Activated T-helper 1 cell treated with Interleukin-2 at 50 U/mL for 16 hours (primary cell): ENCODE measurements around the gene GSE1.

Source experiments
- DNase-seq: peaks from one replicate; pipeline ENCODE4 v3.0.0-alpha.2; 2020; ENCODE audit warnings: low read depth

Gene GSE1

DNA sequence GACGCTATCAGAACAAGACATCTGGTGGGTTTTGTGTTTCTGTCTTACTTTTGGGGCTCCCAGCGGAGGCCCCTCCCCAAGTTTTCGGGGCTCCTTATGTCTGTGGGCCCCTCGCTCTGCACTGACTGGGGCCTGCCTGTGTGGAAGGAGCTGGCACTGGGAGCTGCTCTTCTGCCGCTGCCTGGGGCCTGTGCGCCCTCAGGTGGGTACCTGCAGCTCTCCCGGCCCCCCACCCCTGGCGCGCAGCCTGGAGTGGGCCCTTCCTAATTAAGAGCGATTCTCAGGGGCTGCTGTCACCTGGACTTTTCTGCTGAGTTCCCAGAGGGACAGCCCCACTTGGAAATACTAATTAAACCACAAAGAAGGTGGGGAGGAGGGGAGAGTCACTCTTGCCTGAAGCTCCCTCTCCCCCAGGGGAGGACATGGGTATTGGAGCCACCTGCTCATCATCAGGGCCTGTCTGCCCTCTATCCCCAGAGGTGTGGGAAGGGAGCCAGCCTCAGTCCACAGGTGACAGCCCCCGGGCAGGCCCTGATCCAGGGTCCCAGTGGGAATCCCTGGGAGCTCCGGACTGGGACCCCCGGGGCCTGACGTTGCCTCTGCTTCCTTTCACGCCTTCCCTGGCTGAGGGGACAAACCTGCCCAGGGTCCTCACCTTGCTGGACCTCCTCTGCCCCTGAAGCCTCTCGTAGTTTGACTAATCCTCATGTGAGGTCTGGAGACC is 36.5 kb downstream of the GSE1 start:
- DNase-seq: no peak

DNA sequence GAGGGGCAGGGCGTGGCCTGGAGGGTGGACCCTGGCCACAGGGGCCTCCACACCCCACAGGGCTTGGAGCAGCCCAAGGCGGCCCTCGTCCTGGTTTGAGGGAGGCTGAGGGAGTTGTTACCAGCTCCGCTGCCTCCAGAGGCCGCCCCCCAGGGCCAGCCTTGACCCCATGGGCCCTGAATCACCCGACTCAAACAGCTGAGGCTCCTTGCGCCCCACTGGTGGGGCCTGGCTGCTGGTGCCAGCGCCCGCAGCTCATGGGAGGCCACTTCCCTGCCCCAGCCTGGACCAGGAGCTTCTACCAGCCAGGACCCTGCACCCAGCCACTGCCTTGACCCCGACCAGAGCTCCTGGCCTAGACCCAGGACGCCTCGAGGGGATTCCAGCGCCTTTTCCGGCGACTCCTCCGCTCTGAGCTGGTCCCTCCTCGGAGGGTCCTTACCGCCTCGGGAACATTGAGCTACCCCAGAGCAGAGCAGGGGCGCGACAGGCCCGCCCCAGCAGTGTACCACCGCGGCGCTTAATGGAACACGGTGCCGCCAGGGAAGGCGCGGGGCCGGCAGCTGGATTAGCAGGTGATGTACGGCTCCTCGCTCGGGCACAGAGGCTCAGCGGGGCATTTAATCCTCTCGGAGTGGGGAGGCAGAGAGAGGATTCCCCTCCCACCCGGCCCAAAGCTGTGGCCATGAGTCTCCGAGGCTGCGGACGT is 37.2 kb downstream of the GSE1 start:
- DNase-seq: no peak

DNA sequence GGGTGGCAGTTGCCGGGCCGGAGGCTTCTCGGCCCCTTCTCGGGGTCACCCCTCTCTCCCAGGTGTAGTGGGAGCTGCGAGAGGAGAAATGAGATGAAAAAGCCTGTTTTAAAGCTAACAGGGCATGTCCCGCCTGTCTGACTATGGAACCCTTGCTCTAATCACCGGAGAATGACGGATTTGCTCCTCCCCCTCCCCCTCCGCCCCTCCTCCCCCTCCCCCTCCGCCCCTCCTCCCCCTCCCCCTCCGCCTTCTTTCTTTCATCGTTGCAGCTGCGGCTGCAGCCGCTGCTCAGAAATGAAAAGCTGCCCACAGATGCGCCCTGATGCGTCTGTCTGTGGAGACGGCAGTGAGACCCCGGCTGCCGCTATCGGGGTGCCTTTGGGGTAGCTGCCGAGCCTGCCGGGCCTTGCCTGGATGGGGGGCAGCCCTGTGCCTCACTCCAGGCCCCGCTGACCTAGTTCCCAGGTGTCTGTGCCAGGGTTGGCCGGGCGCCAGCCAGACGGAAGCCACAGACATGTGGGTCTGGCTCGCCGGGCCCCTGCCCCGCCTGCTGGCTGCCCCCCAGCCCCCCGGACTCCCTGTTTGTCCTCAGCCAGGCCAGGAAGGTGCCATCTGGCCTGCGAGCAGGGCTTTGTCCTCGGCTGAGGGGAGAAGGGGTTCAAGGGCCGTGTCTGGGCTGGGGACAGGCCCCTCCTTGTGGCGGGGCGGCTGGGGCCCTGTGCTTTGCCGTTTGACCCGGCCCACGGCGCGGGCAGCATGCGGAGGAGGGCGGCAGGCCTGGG is 37.9 kb downstream of the GSE1 start:
- DNase-seq: no peak

DNA sequence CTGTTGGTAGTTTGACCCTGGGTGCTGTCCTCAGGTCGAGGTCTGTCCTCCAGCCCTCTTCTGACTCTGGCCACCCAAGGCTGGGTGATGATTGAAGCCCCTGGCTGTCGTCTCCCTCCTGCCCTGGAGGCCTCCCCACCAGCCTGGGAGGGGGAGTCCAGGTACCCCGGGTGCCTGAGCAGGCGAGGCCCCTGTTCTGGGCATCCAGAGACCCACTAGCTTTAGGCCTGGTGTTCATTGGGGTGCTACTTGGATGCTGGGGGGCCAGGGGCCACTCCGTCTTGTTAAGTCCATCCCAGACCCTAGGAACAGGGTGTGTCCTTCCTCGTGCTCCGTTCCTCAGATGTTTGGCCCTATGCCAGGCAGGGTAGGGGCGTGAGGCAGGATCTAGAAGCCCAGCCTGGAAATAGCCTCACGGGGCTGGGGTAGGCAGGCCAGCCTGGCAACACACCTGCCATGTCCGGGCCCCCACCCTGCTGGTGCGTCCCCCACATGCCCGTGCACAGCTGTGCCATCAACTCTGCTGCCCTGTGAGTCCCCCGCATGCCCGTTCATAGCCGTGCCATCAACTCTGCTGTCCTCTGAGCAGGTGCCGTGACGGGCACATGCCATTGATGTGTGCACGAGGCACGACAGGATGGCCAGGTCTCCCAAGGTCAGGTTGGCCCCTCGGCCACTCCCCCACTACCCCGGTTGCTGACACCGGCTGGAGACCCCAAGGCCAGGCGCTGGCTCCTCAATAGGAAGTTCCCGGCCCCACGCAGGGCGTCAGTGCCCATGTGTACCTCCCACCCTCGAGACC is 38.7 kb downstream of the GSE1 start:
- DNase-seq: no peak

DNA sequence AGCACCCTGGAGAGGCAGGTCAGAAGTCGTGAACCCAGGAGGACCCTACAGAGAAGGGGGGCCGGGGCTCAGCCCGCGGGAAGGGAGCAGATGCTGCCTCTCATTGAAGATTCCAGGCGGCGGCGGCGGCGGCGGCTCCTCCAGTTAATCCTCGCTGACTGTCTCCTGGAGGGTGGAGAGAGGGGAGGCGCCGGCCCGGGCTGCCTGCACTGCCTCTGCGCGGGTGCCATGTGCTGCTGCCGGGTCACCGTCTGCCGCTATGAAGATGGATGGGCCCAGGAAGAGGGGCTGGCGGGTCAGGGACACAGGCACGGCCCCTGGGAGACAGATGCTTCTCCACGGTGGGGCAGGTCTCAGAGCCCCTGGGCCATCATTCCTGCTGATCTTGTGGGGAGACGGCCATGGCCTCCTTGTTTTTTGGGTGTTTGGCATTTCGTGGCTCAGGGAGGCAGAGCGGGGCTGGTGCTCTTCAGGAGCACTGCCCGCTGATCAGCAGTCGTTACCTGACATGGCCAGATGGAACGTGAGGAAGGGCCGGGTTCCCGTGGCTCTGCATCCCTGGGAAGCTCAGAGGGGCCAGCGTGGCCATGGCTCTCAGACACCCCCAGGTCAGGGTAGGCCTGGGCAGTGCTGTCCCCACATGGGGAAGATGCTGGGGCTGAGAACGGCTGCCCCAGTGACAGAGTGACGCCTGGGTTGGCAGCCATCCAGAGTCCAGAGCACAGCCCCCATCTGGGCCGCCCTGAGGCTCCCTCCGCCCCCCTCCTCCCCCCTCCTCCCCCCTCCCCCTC is 39.5 kb downstream of the GSE1 start:
- no peak for DNase-seq

DNA sequence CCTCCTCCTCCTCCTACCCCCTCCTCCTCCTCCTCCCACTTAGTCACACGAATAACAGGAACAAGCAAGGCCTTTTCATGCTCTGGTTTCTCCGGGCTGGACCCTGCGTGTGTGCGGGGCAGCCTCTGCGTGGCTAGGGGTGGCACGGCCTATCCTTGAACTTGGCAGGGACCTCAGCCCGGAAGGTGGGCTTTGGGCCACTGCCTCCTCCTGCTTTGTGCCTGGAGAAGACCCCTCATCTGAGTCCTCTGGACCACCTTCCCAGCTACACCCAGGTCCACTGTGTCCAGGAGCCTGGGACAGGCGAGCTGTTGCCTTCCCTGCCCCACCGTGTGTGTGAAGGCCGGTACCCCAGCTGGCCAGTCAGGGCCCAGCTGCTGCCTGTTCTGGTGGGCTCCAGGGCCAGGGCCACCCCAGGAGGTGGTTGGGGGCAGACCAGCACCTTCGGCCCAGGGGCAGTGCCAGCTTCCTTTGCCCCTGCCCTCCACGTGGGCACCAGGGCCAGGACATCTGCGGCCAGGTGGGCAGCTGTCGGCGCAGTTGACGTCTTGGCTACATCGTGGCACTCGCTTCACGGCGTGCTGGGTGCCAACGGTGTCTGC is 40.3 kb downstream of the GSE1 start:
- no peak for DNase-seq

DNA sequence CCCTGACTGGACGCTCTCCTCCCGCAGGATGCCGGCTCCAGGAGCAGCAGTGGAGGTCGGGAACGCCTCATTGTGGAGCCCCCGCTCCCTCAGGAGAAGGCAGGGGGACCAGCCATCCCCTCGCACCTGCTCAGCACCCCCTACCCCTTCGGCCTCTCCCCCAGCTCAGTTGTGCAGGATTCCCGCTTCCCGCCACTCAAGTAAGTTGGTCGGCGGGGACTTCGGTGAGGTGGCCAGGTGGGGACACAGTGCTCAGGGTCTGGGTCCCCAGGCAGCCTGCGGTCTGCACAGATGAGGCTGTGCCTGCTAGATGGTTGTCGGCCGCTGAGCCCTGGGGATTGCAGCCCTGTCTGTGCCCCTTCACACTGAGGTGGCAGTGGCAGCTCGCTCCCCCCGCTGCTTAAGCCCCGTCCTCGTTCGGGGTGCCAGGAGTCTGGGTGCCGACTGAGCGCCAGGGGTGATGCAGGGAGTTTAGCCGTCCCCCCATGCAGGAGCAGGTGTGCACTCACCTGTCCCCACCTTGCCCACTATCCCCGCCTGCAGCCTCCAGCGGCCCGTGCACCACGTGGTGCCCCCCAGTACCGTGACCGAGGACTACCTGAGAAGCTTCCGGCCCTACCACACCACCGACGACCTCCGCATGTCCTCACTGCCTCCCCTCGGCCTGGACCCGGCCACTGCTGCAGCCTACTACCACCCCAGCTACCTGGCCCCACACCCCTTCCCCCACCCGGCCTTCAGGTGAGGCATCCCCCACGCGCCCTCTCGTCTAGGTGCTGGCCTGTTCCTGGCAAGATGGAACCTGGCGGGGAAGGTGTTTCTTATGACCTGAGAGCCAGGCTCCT is 41.4 kb downstream of the GSE1 start:
- no peak for DNase-seq

DNA sequence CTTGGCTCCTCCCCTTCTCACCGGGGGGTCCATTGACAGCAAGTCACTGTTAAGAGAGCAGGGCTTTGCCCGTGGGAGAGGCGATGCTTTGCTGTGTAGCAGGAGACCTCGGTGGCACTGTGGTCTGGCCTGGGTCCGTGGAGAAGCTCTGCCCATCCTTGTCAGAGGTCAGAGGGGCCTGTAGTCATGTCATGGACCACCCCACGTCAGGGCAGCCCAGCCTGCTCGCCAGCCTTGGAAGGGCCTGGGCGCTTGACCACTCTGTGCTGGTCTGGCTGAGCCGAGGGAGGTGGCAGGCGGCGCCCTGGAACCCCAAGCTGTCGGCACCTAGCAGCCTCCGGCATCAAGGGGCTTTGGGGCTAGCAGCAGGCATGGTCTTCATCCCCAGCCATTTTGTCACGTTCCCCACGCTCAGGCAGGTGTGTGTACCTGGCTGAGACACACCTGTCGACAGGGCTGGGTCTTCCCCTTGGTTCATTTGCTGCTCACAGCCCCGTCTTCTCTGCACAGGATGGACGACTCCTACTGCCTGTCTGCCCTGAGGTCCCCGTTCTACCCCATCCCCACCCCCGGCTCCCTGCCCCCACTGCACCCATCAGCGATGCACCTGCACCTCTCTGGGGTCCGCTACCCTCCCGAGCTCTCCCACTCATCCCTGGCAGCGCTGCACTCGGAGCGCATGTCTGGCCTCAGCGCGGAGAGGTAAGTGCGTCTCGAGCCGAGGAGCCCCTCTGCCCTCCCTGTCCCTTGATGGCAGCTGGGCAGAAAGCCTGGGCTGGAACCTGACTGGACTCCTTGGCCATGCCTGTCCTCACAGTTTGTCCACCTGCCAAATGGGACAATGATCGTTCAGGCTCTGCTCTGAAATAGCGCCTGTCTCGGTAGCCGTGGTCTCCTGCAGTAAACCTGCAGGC is 42.4 kb downstream of the GSE1 start:
- no peak for DNase-seq

DNA sequence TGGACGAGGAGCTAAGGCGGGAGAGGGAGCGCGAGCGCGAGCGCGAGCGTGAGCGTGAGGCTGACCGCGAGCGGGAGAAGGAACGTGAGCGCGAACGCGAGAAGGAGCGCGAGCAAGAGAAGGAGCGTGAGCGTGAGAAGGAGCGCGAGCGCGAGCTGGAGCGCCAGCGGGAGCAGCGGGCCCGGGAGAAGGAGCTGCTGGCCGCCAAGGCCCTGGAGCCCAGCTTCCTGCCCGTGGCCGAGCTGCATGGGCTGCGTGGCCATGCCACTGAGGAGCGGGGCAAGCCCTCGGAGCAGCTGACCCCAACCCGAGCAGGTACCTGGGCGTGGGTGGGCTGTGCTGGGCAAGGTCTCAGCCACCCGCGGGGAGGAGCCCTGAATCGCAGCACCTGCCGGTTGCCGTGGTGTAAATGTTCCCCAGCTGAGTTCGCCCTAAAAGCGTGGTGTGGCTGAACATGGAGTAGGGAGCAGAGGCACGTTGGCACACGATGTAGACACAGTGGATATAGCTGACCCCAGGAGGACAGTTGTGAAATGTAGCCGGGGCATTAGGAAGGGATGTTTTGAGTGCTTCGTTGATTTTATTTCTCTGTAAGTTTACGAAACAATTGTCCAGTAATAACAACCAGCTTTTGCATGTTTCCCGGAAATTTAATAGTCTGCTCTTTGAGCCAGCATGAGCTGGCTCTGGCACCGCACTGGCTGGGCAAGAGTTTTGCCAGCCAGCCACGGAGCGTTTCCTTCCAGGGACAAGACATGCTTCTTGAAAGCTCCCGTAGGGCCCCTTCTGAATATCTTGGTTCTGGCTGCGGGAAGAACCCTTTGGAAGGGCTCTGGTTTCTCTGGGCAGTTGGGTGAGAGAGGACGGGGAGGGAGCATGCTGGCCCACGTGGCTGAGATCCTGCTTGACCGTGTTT is 43.5 kb downstream of the GSE1 start:
- DNase-seq: no peak

DNA sequence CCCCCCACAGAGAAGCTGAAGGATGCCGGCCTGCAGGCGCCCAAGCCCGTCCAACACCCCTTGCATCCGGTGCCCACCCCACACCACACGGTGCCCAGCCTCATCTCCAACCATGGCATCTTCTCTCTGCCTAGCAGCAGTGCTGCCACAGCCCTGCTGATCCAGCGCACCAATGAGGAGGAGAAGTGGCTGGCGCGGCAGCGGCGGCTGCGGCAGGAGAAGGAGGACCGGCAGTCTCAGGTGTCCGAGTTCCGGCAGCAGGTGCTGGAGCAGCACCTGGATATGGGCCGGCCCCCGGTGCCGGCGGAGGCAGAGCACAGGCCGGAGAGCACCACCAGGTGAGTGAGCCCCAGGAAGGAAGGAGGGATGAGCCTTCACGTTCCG is 44.1 kb downstream of the GSE1 start:
- DNase-seq: no peak

DNA sequence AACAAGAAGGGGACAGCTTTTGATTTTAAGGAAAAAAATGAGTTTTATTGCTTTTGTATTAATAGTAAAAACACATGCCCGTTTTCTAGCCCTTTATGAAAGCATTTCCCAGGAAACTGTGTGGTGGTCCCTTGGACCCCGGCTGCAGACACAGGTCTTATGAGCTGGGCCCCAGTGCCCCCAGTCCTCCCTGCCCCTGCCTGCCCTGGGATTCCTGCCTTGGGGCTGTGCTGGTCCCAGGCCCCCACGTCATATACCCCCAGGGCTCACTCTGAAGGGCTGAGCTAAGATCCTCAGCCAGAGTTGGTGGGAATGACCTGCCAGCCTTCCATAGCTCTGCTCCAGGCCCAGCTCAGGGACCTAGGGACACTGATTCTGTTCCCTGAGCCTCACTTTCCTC is 44.9 kb downstream of the GSE1 start:
- no peak for DNase-seq

DNA sequence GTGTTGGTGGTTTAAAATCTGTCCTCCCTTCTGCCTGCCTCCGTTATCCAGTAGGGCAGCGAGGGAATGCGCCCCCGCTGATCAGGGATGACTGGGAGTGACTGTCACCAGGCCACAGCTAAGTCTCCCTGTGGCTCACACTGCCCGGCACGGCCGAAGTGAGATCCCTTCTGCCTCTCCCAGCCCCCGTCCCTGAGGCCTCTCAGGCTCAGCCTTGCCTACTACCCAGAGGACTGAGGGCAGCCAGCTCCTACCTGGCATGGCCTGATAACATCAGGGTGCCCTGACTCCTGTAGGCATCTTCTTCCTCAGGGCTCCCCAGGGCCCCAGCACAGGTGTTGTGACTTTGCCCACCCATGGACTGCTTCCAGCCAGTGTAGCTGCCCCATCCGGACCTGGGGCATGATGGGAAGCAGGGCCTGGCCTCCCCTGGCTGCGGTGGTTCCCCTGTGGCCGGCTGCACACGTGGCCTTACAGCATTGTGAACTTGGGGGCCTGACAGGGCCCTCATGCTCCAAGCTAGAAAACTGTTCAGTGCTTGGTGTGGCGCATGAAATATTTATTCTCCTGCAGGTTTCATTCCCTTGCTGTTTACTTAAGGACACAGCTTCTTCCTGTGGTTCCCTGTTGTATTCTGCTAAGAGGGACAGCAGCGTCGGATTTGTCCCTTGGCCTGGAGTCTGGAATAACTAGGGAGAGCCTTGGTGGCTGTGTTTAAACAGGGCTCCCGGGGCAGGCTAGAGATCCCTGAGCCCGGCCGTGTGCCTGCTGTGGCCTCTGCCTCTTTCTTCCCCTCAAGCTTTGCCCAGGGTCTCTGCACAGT is 45.6 kb downstream of the GSE1 start:
- no peak for DNase-seq

DNA sequence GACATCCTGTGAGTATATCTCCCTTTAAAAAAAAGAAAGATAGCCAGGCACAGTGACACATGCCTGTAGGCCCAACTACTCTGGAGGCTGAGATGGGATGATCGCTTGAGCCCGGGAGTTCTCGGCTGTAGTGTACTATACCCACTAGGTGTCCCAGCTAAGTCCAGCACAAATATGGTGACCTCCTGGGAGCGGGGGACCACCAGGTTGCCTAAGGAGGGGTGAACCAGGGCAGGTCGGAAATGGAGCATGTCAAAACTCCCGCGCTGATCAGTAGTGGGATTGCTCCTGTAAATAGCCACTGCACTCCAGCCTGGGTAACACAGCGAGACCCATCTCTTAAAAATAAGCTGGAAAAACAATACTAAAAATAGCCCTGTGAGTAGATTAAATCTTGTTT is 46.2 kb downstream of the GSE1 start:
- no peak for DNase-seq

DNA sequence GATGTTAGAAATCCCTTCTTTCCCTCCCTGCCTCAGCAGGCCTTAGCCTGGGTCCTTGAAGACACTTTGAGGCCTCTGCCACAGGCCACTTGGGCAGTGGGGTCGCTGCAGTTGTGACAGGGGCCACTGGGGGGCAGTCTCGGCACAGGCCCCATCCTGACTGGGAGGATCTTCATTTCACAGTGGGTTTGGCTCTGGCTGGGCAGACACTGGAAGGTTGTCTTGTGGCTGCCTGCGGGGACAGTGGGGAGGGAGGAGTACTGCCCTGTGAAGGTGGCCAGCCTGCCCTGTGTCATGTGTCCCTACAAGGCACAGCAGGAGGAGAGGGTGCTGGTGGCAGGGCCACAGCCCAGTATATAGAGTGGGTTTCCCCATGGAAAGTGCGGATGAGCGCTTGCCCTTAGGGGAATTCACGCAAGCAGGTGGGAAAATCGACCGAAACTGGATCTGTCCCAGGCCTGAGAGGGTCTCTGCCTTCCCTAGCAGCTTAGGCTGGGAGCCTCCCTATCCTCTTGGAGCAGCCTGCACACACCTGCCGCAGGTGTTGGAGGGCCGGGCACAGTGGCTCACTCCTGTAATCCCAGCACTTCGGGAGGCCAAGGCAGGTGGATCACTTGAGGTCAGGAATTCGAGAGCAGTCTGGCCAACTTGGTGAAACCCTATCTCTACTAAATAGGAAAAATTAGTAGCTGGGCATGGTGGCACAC is 46.8 kb downstream of the GSE1 start:
- peak; percentile 32 for DNase-seq

DNA sequence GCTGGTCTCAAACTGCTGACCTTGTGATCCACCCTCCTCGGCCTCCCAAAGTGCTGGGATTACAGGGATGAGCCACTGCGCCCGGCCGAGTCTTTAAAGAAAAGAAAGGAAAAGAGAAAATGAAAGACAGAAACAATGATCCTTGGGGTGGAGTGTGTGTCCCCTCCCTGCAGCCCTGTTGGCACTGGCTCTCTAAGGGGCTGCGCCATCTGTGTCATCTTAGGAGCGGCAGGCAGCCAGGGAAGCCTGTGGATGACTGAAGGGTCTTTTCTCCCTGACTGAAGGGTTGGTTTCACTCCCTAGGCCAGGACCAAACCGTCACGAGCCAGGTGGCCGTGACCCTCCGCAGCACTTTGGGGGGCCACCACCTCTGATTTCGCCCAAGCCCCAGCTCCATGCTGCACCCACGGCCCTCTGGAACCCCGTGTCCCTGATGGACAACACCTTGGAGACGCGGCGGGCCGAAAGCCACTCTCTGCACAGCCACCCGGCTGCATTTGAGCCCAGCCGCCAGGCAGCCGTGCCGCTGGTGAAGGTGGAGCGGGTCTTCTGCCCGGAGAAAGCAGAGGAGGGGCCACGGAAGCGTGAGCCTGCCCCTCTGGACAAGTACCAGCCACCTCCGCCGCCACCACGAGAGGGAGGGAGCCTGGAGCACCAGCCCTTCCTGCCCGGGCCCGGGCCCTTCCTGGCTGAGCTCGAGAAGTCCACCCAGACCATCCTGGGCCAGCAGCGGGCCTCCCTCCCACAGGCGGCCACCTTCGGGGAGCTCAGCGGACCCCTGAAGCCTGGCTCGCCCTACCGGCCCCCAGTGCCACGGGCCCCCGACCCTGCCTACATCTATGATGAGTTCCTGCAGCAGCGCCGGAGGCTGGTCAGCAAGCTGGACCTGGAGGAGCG is 48.0 kb downstream of the GSE1 start:
- no peak for DNase-seq
